ENCODE results near the gene CCR2. TPM values are rescaled to one million over a fixed set of nuclear protein-coding genes. Genes with fewer than 3 reads are reported as not detected.

The CCR2 gene
- total RNA-seq, 2 experiments from 2014 or later, result not detected

GRCh38 chr3:46374755-46375154, 20.8 kb downstream of the CCR2 start:
- Histone ChIP-seq H2AFZ (ENCODE audit: low read length) (no peak overlapping the region), H3K79me2 (ENCODE audit: insufficient read depth, low read depth, low read length) (no peaks in the 10 kb centered on the region), H3K4me2 (ENCODE audit: low read length) (no peak overlapping the region), H3K9me3 (ENCODE audit: low read length) (no peaks in the 10 kb centered on the region), H4K20me1 (ENCODE audit: insufficient read depth, low read length) (no peaks in the 10 kb centered on the region), H3K36me3 (ENCODE audit: insufficient read depth, low read length) (no peaks in the 10 kb centered on the region), H3K9me2 (ENCODE audit: insufficient read depth, low read length) (no peaks in the 10 kb centered on the region), H3K4me3 (ENCODE audit: low read depth, low read length, poor library complexity, severe bottlenecking) (no peak overlapping the region), H3K27ac (ENCODE audit: low read depth, low read length, poor library complexity, severe bottlenecking) (no peak overlapping the region), H3K4me1 (ENCODE audit: insufficient read depth, low read length, poor library complexity, severe bottlenecking) (no peaks in the 10 kb centered on the region)
- ChIA-PET CTCF (ENCODE audit: unreplicated experiment) (no interaction called here), POLR2A (interaction anchor here (1.0 kb wide), 1 partner anchor 8 kb away, joined by 3 read pairs; no protein-coding TSS in a partner anchor)
- BruUV-seq (replicated peaks), result no TSS peak
- TF ChIP-seq CTCF (conservative IDR thresholded peaks at IDR 0.05; ENCODE audit: low read length), result no peak
- no peak for TF ChIP-seq EZH2phosphoT487 (IDR thresholded peaks at IDR 0.05; ENCODE audit: borderline replicate concordance, low read depth, low read length)
- no peak for DNase-seq (ENCODE audit: low spot score)
- intact Hi-C loops (cut with micrococcal nuclease; ENCODE audit: unreplicated experiment), result loop anchor here (10.0 kb wide), 2 partner anchors 160 to 610 kb away; no protein-coding TSS in a partner anchor

GRCh38 chr3:46375218-46375617, 21.3 kb downstream of the CCR2 start:
- no peak for TF ChIP-seq EZH2phosphoT487 (IDR thresholded peaks at IDR 0.05; ENCODE audit: borderline replicate concordance, low read depth, low read length)
- no peak overlapping the region for H3K4me3 ChIP-seq (ENCODE audit: low read depth, low read length, poor library complexity, severe bottlenecking)
- intact Hi-C loops (cut with micrococcal nuclease; ENCODE audit: unreplicated experiment), result loop anchor here (10.0 kb wide), 2 partner anchors 160 to 610 kb away; no protein-coding TSS in a partner anchor
- no peaks in the 10 kb centered on the region for H3K9me3 ChIP-seq (ENCODE audit: low read length)
- H3K4me2 ChIP-seq (ENCODE audit: low read length), result no peak overlapping the region
- peaks cover under 1% of the 10 kb centered on the region for H3K4me1 ChIP-seq (ENCODE audit: insufficient read depth, low read length, poor library complexity, severe bottlenecking)
- DNase-seq (ENCODE audit: low spot score), result no peak
- H3K9me2 ChIP-seq (ENCODE audit: insufficient read depth, low read length), result no peaks in the 10 kb centered on the region
- ChIA-PET POLR2A (interaction anchor here (0.6 to 1.0 kb wide), 3 partner anchors 8 to 218 kb away, joined by 3 read pairs; no protein-coding TSS in a partner anchor), CTCF (ENCODE audit: unreplicated experiment) (no interaction called here)
- no peaks in the 10 kb centered on the region for H3K79me2 ChIP-seq (ENCODE audit: insufficient read depth, low read depth, low read length)
- no peaks in the 10 kb centered on the region for H4K20me1 ChIP-seq (ENCODE audit: insufficient read depth, low read length)
- H3K36me3 ChIP-seq (ENCODE audit: insufficient read depth, low read length), result no peaks in the 10 kb centered on the region
- no peak overlapping the region for H2AFZ ChIP-seq (ENCODE audit: low read length)
- no peak overlapping the region for H3K27ac ChIP-seq (ENCODE audit: low read depth, low read length, poor library complexity, severe bottlenecking)
- no TSS peak for BruUV-seq (replicated peaks)

GRCh38 chr3:46375814-46376213, 21.9 kb downstream of the CCR2 start:
- Histone ChIP-seq H3K4me1 (ENCODE audit: insufficient read depth, low read length, poor library complexity, severe bottlenecking) (peaks cover 5% of the 10 kb centered on the region), H3K4me2 (ENCODE audit: low read length) (no peak overlapping the region), H3K4me3 (ENCODE audit: low read depth, low read length, poor library complexity, severe bottlenecking) (no peak overlapping the region), H3K9me3 (ENCODE audit: low read length) (no peaks in the 10 kb centered on the region), H3K36me3 (ENCODE audit: insufficient read depth, low read length) (no peaks in the 10 kb centered on the region), H4K20me1 (ENCODE audit: insufficient read depth, low read length) (no peaks in the 10 kb centered on the region), H2AFZ (ENCODE audit: low read length) (no peak overlapping the region), H3K9me2 (ENCODE audit: insufficient read depth, low read length) (no peaks in the 10 kb centered on the region), H3K79me2 (ENCODE audit: insufficient read depth, low read depth, low read length) (no peaks in the 10 kb centered on the region), H3K27ac (ENCODE audit: low read depth, low read length, poor library complexity, severe bottlenecking) (no peak overlapping the region)
- TF ChIP-seq CTCF (conservative IDR thresholded peaks at IDR 0.05; ENCODE audit: low read length) (no peak), EZH2phosphoT487 (IDR thresholded peaks at IDR 0.05; ENCODE audit: borderline replicate concordance, low read depth, low read length) (no peak)
- ChIA-PET CTCF (ENCODE audit: unreplicated experiment) (no interaction called here), POLR2A (interaction anchor here (0.6 kb wide), 2 partner anchors 50 to 218 kb away, joined by 3 read pairs; no protein-coding TSS in a partner anchor)
- intact Hi-C loops (cut with micrococcal nuclease; ENCODE audit: unreplicated experiment), result loop anchor here (10.0 kb wide), 2 partner anchors 161 to 611 kb away; no protein-coding TSS in a partner anchor
- no TSS peak for BruUV-seq (replicated peaks)
- DNase-seq (ENCODE audit: low spot score), result no peak
